Panc1 (cell line): ENCODE results near the gene GUCY1A1.

Experiments
- POLR2AphosphoS5 ChIP-seq: IDR thresholded peaks from 2 replicates; pipeline ENCODE4 v1.6.1; 2012; ENCODE audit warnings: mild to moderate bottlenecking, low read depth, low read length, moderate library complexity
- SIN3A ChIP-seq: IDR thresholded peaks from 2 replicates; pipeline ENCODE4 v1.6.1; 2012; ENCODE audit warnings: low read depth, mild to moderate bottlenecking, low read length, moderate library complexity, borderline replicate concordance; ENCODE audit not compliant: insufficient read depth
- TCF7L2 ChIP-seq: IDR thresholded peaks from 2 replicates; pipeline ENCODE4 v1.6.1; 2011; ENCODE audit warnings: mild to moderate bottlenecking, low read depth, low read length, inconsistent platforms
- TF ChIP-seq, protein P1 (sequence below): fragments of 450-650 bp; IDR thresholded peaks from 2 replicates; pipeline ENCODE4 v1.5.1; 2017; ENCODE audit warnings: mild to moderate bottlenecking
- TF ChIP-seq, protein P2 (sequence below), 2 experiments: IDR thresholded peaks; 2 replicates each; pipeline ENCODE4 v1.6.1; 2011 to 2012; ENCODE audit warnings: low read depth in 2 of 2, control low read depth in 1 of 2, low read length in 1 of 2, mild to moderate bottlenecking in 1 of 2, moderate library complexity in 1 of 2; ENCODE audit not compliant: insufficient read depth in 1 of 2

DNA sequence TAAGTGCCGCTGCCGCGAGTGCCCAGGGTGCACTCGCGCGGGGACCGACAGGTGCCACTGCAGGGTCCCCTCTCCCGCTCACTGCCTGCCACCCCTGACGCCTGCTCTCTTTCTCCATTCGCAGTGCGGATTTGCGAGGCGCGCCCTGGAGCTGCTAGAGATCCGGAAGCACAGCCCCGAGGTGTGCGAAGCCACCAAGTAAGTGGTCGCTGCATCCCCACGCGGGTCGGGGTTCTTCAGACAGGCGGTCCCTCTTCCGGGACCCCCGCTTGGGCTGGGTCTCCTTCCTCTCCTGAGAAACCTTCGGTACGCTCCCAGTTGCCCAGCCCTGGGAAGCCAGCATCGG, 547 bp downstream of the GUCY1A1 start:
- TF ChIP-seq, protein P1, sequence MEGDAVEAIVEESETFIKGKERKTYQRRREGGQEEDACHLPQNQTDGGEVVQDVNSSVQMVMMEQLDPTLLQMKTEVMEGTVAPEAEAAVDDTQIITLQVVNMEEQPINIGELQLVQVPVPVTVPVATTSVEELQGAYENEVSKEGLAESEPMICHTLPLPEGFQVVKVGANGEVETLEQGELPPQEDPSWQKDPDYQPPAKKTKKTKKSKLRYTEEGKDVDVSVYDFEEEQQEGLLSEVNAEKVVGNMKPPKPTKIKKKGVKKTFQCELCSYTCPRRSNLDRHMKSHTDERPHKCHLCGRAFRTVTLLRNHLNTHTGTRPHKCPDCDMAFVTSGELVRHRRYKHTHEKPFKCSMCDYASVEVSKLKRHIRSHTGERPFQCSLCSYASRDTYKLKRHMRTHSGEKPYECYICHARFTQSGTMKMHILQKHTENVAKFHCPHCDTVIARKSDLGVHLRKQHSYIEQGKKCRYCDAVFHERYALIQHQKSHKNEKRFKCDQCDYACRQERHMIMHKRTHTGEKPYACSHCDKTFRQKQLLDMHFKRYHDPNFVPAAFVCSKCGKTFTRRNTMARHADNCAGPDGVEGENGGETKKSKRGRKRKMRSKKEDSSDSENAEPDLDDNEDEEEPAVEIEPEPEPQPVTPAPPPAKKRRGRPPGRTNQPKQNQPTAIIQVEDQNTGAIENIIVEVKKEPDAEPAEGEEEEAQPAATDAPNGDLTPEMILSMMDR = no peak
- TF ChIP-seq SIN3A = no peak
- TF ChIP-seq POLR2AphosphoS5 = no peak
- TF ChIP-seq, protein P2, sequence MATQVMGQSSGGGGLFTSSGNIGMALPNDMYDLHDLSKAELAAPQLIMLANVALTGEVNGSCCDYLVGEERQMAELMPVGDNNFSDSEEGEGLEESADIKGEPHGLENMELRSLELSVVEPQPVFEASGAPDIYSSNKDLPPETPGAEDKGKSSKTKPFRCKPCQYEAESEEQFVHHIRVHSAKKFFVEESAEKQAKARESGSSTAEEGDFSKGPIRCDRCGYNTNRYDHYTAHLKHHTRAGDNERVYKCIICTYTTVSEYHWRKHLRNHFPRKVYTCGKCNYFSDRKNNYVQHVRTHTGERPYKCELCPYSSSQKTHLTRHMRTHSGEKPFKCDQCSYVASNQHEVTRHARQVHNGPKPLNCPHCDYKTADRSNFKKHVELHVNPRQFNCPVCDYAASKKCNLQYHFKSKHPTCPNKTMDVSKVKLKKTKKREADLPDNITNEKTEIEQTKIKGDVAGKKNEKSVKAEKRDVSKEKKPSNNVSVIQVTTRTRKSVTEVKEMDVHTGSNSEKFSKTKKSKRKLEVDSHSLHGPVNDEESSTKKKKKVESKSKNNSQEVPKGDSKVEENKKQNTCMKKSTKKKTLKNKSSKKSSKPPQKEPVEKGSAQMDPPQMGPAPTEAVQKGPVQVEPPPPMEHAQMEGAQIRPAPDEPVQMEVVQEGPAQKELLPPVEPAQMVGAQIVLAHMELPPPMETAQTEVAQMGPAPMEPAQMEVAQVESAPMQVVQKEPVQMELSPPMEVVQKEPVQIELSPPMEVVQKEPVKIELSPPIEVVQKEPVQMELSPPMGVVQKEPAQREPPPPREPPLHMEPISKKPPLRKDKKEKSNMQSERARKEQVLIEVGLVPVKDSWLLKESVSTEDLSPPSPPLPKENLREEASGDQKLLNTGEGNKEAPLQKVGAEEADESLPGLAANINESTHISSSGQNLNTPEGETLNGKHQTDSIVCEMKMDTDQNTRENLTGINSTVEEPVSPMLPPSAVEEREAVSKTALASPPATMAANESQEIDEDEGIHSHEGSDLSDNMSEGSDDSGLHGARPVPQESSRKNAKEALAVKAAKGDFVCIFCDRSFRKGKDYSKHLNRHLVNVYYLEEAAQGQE (IDR thresholded peaks at IDR 0.05; ENCODE audit: insufficient read depth in 1 of 2, low read depth in 2 of 2, low read length in 1 of 2) = no peak
- no peak for TF ChIP-seq TCF7L2
